CD4-positive, alpha-beta T cell treated with Interleukin-17A for 4 hours (primary cell): Measurements from ENCODE around the gene OMP.

Source experiments
- DNase-seq: peaks from one replicate; pipeline ENCODE4 v3.0.0-alpha.2; 2020; ENCODE audit warnings: mixed read lengths

OMP gene

GRCh38 chr11:77108436-77108835 lies 5.8 kb downstream of the OMP start:
- DNase-seq: no peak

GRCh38 chr11:77109236-77110019 lies 6.8 kb downstream of the OMP start:
- DNase-seq: no peak

GRCh38 chr11:77110836-77111235 lies 8.2 kb downstream of the OMP start:
- DNase-seq: no peak

DNA sequence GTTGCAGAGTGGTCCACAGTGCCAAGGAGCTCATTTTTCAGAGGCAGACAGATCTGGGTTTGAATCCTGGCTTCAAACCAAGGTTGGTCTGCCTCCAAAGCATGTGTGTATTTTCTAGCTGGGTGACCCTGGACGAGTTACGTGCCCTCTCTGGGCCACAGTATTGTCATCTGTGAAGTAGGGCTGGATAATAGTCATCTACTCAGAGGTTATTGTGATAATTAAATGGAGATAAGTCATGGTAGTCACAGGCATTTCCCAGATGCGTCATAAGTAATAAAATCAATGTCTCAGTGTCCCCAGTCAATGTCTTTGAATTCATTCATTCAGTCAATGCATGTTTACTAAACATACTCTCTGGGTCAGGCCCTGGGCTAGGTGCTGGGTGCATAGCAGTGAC lies 8.6 kb downstream of the OMP start:
- no peak for DNase-seq

- no peak for DNase-seq
Observed at GRCh38 chr11:77111946-77112345, 9.3 kb downstream of the OMP start.

- no peak for DNase-seq
Observed at GRCh38 chr11:77112641-77113381, 10.2 kb downstream of the OMP start.

DNA sequence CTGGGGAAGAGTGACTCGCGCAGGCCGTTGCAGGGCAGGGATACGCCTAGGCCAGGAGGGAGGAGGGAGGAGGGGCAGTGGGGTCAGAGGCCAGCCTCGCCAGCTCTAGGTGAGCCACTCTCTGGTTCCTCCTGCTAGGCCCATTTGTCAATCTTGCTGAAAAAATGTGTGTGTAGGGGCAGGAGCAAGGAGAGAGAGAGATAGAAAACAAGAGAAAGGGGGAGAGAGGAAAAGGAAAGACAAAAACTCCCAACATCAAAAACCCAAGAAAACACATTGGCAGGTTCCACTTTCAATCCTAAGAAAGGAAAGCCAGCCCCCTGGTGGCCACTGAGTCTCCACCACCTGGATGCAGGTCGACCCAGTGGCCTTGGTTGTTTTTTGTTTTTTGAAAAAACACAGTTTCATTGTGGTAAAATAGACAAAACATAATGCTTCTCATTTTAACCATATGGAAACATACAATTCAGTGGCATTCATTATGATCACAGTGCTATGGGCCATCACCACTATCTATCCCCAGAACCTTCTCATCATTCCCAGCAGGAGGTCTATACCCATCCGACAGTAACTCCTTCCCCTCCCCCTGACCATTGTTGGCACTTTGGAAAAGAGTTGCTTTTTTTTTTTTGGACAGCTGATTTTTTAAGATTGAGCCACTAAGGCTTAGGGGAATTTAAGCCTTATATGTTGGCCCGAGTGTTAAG lies 10.9 kb downstream of the OMP start:
- DNase-seq: peak; percentile 34

GRCh38 chr11:77114089-77114463 lies 11.4 kb downstream of the OMP start:
- no peak for DNase-seq

DNA sequence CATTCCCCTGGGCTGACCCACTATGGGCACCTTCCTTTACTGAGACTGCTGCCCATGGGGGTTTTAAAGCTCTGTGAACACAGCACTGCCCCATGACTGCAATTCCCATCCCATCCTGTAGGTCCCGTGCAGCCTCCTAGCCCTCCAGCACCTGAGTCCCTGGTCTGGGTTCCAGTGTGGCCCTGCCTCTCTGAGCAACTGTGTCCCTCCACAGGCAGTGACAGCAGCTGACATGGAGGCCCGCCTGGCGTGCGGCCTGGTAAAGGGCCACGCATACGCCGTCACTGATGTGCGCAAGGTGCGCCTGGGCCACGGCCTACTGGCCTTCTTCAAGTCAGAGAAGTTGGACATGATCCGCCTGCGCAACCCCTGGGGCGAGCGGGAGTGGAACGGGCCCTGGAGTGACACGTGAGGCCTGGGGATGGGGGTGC lies 12.6 kb downstream of the OMP start:
- no peak for DNase-seq

DNA sequence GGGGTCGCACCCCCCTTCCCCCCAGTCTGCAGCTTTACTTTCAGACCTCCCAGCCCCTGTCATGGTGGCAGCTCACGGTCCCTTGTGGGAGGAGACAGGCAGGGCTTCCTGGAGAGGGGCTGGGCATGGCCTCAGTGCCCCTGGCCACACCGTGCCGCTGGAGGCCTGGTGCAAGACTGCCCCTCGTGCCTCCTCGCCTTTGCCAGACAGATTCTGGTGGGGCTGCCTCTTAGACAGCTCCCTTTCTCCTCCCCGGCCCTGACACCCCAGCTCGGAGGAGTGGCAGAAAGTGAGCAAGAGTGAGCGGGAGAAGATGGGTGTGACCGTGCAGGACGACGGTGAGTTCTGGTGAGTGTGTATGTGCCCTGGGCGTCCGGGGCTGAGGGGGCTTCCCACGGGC lies 13.3 kb downstream of the OMP start:
- DNase-seq: no peak

- DNase-seq: no peak
Observed at GRCh38 chr11:77117492-77117891, 14.9 kb downstream of the OMP start.

- no peak for DNase-seq
Observed at GRCh38 chr11:77118086-77118485, 15.4 kb downstream of the OMP start.

DNA sequence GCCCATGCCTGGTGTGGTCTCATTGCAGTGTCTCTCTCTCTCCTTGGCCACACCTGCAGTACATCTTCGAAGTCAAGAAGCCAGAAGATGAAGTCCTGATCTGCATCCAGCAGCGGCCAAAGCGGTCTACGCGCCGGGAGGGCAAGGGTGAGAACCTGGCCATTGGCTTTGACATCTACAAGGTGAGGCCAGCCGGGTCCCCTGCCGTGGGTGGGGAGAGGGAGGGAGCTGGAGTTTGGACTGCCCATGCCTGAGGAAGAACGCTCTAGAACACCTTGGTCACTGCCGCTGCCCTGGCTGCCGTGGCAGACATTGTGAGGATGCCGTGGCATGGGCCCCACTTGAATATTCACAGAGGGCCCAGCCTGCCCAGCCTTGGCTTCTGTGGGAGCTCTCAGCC lies 16.3 kb downstream of the OMP start:
- DNase-seq: no peak

DNA sequence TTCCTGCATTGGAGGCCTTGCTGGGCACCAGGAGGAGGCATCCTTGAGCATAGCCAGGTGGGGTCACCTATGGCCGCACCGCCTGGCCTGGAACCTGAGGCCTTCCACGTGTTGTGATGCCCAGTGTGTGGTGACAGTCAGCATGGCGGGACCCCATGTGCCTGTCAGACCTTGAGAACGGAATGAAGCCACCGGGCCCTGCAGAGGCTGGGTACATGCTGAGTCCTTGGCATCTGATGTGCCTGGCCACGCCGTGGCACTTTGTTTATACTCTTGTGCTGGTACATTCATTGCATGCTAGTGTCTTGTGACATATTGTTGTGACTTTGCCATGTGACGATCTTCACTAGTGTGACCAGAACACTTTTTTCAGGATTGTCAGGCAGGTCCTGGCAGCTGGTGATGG lies 16.9 kb downstream of the OMP start:
- DNase-seq: no peak

GRCh38 chr11:77120571-77120970 lies 17.9 kb downstream of the OMP start:
- DNase-seq: no peak

DNA sequence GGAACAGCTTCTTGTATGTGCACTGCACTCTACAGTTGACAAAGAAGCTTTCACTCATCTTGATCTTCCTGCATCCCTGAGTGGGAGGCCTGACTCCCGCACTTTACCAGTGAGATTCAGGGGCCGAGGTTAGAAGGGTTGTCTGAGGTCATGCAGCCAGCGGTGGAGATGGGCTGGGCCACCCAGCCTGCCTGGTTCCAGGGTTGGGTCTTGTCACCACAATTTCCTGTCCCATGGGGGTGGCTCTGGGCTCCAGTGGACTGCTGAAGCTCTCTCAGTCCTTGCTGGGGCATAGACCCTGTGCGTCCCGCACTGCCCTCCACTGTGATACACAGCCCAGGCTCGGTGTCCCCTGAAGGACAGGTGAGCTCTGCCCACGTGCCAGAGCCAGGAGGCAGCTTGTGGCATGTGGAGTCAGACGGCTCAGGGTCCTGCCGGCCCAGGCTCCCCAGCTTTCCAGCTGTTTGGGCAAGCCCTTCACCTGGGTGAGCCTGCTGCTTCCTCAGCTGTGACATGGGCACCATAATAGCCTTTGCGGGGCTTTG lies 18.5 kb downstream of the OMP start:
- DNase-seq: no peak

GRCh38 chr11:77121876-77122575 lies 19.4 kb downstream of the OMP start:
- no peak for DNase-seq

GRCh38 chr11:77122576-77123212 lies 20.1 kb downstream of the OMP start:
- no peak for DNase-seq

DNA sequence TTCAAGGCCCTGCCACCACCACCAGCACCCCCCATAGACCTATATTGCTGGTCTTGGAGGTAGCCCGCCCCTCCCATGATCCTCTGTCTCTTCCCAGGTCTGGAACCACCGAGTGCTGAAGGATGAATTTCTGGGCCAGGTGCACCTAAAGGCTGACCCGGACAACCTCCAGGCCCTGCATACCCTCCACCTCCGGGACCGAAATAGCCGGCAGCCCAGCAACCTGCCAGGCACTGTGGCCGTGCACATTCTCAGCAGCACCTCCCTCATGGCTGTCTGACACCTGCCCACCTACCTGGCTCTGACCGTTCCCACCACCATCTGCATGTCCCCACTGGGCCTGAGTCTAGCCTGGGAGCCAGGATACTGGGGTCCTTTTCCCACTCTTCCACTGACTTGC lies 21.0 kb downstream of the OMP start:
- DNase-seq: no peak

DNA sequence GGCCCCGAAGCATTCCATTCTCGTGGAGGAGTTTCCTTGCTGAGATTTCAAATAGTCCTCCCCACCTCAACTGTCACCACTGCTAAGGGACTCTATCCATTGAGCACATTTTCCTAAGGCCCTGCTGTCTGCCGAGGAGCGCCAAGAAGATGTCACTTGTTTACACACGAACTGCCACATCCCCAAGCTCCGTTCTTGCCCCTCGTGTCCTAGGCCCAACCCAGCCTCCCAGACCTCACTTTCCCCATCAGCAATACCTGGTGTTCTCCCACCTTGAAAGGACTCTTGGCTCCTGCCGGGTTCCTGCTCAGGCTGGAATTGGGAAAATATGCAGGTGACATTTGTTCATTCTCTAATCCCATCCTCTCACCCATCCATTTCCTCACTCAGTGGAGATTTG lies 21.4 kb downstream of the OMP start:
- DNase-seq: no peak

GRCh38 chr11:77124488-77124887 lies 21.8 kb downstream of the OMP start:
- DNase-seq: no peak

- DNase-seq: no peak
Observed at GRCh38 chr11:77125191-77125590, 22.6 kb downstream of the OMP start.
